Measurements from ENCODE around the gene ZNF761. TPM values are rescaled to one million over a fixed set of nuclear protein-coding genes. Genes with fewer than 3 reads are reported as not detected.
"Not testable (repeated sequence)": the region's sequence is repeated elsewhere in the genome, so short reads cannot be mapped to it uniquely, and the experiment has no call there.

ZNF761 gene
- polyA plus RNA-seq, 4 donors = 5.1 to 19.8 (median 6.2) TPM

DNA sequence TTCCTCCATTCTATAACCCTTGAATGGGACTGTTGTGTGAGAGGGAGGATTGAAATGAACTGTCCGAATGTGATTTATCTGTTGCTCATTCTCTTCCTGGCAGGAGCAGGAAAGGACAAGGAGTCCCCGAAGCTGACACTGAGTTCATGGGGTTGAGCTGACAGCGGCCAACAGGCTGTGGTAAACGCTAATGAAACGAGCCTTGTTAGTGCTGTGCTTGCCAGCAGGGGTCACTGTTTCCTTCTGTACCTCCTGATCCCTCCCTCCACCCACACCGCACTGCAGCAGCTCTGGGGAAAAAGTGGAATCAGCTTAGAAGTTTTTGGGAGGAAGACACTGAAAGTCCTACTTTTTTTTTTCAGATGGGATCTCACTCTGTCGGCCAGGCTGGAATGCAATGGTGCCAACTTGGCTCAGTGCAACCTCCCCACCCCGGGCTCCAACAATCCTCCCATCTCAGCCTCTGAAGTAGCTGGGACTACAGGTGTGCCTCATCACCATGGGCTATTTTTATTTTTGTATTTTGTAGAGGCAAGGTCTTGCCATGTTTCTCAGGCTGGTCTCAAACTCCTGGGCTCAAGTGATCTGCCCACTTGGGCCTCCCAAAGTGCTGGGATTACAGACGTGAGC, 6.7 kb upstream of the ZNF761 start:
- H3K4me1 ChIP-seq (ENCODE audit: control insufficient read depth in 3 of 3, insufficient read depth in 2 of 3, low read depth in 1 of 3, low read length in 2 of 3) = no peaks in the 10 kb centered on the region
- DNase-seq (peak; percentile 70 to 87), FAIRE-seq (no peak)
- H3K27ac ChIP-seq (ENCODE audit: low read depth in 1 of 3, low read length in 2 of 3) = no peak overlapping the region
- H3K4me3 ChIP-seq (ENCODE audit: low read depth in 1 of 3, low read length in 3 of 3) = no peak overlapping the region
- whole genome bisulfite sequencing, 3 donors = 22 to 32% (median 28%) methylated on average over 9 of the region's 9 CpGs
- H3K36me3 ChIP-seq (ENCODE audit: control insufficient read depth in 3 of 3, insufficient read depth in 2 of 3, low read depth in 1 of 3, low read length in 3 of 3) = no peaks in the 10 kb centered on the region
- no peaks in the 10 kb centered on the region for H3K9me3 ChIP-seq (ENCODE audit: control insufficient read depth in 2 of 2, insufficient read depth in 1 of 2, low read depth in 1 of 2, low read length in 1 of 2)
- no peaks in the 10 kb centered on the region for H3K27me3 ChIP-seq (ENCODE audit: control insufficient read depth in 3 of 3, insufficient read depth in 3 of 3, low read length in 3 of 3)

GRCh38 chr19:53432088-53432661, 391 bp downstream of the ZNF761 start:
- Histone ChIP-seq H3K4me3 (ENCODE audit: low read depth in 1 of 3, low read length in 3 of 3) (peak overlapping the region; percentile 76 to 78 (median 78)), H3K4me1 (ENCODE audit: control insufficient read depth in 3 of 3, insufficient read depth in 2 of 3, low read depth in 1 of 3, low read length in 2 of 3) (peaks cover 0 to 6% (median 0%) of the 10 kb centered on the region in 3 donors), H3K27me3 (ENCODE audit: control insufficient read depth in 3 of 3, insufficient read depth in 3 of 3, low read length in 3 of 3) (no peaks in the 10 kb centered on the region), H3K27ac (ENCODE audit: low read depth in 1 of 3, low read length in 2 of 3) (peak overlapping the region; percentile 91 to 96 (median 93)), H3K36me3 (ENCODE audit: control insufficient read depth in 3 of 3, insufficient read depth in 2 of 3, low read depth in 1 of 3, low read length in 3 of 3) (peaks cover 0 to 10% (median 0%) of the 10 kb centered on the region in 3 donors), H3K9me3 (ENCODE audit: control insufficient read depth in 2 of 2, insufficient read depth in 1 of 2, low read depth in 1 of 2, low read length in 1 of 2) (peaks cover 0 to 8% of the 10 kb centered on the region in 2 donors)
- WGBS, 3 donors = 0 to 1% (median 1%) methylated on average over 30 of the region's 30 CpGs
- DNase-seq = no peak
- no peak for FAIRE-seq

- peaks cover 6 to 35% (median 25%) of the 10 kb centered on the region in 3 donors for H3K36me3 ChIP-seq (ENCODE audit: control insufficient read depth in 3 of 3, insufficient read depth in 2 of 3, low read depth in 1 of 3, low read length in 3 of 3)
- FAIRE-seq; H3K27ac ChIP-seq (ENCODE audit: low read depth in 1 of 3, low read length in 2 of 3); H3K4me3 ChIP-seq (ENCODE audit: low read depth in 1 of 3, low read length in 3 of 3); DNase-seq; H3K4me1 ChIP-seq (ENCODE audit: control insufficient read depth in 3 of 3, insufficient read depth in 2 of 3, low read depth in 1 of 3, low read length in 2 of 3); H3K27me3 ChIP-seq (ENCODE audit: control insufficient read depth in 3 of 3, insufficient read depth in 3 of 3, low read length in 3 of 3): not testable (repeated sequence)
- WGBS, 3 donors = 89 to 92% (median 90%) methylated on average over 2 of the region's 2 CpGs
- H3K9me3 ChIP-seq (ENCODE audit: control insufficient read depth in 2 of 2, insufficient read depth in 1 of 2, low read depth in 1 of 2, low read length in 1 of 2) = peaks cover 3 to 66% of the 10 kb centered on the region in 2 donors
These were observed 12.0 kb downstream of the ZNF761 start for GRCh38 chr19:53443809-53444208.

GRCh38 chr19:53447196-53447595, 15.4 kb downstream of the ZNF761 start:
- not testable (repeated sequence) for H3K27me3 ChIP-seq (ENCODE audit: control insufficient read depth in 3 of 3, insufficient read depth in 3 of 3, low read length in 3 of 3); FAIRE-seq; DNase-seq; H3K4me3 ChIP-seq (ENCODE audit: low read depth in 1 of 3, low read length in 3 of 3); H3K27ac ChIP-seq (ENCODE audit: low read depth in 1 of 3, low read length in 2 of 3); H3K4me1 ChIP-seq (ENCODE audit: control insufficient read depth in 3 of 3, insufficient read depth in 2 of 3, low read depth in 1 of 3, low read length in 2 of 3)
- Histone ChIP-seq H3K9me3 (ENCODE audit: control insufficient read depth in 2 of 2, insufficient read depth in 1 of 2, low read depth in 1 of 2, low read length in 1 of 2) (peaks cover 4 to 65% of the 10 kb centered on the region in 2 donors), H3K36me3 (ENCODE audit: control insufficient read depth in 3 of 3, insufficient read depth in 2 of 3, low read depth in 1 of 3, low read length in 3 of 3) (peaks cover 15 to 42% (median 27%) of the 10 kb centered on the region in 3 donors)
- 87 to 98% (median 96%) methylated on average over 5 of the region's 5 CpGs for WGBS, 3 donors

- Histone ChIP-seq H3K4me1 (ENCODE audit: control insufficient read depth in 3 of 3, insufficient read depth in 2 of 3, low read depth in 1 of 3, low read length in 2 of 3) (no peaks in the 10 kb centered on the region), H3K27ac (ENCODE audit: low read depth in 1 of 3, low read length in 2 of 3) (no peak overlapping the region), H3K9me3 (ENCODE audit: control insufficient read depth in 2 of 2, insufficient read depth in 1 of 2, low read depth in 1 of 2, low read length in 1 of 2) (peaks cover 7 to 71% of the 10 kb centered on the region in 2 donors), H3K27me3 (ENCODE audit: control insufficient read depth in 3 of 3, insufficient read depth in 3 of 3, low read length in 3 of 3) (no peaks in the 10 kb centered on the region), H3K36me3 (ENCODE audit: control insufficient read depth in 3 of 3, insufficient read depth in 2 of 3, low read depth in 1 of 3, low read length in 3 of 3) (peaks cover 16 to 23% (median 21%) of the 10 kb centered on the region in 3 donors), H3K4me3 (ENCODE audit: low read depth in 1 of 3, low read length in 3 of 3) (no peak overlapping the region)
- no peak for FAIRE-seq
- 88 to 99% (median 92%) methylated on average over 9 of the region's 9 CpGs for WGBS, 3 donors
- no peak for DNase-seq
These were observed 24.0 kb downstream of the ZNF761 start for GRCh38 chr19:53455828-53456227.

DNA sequence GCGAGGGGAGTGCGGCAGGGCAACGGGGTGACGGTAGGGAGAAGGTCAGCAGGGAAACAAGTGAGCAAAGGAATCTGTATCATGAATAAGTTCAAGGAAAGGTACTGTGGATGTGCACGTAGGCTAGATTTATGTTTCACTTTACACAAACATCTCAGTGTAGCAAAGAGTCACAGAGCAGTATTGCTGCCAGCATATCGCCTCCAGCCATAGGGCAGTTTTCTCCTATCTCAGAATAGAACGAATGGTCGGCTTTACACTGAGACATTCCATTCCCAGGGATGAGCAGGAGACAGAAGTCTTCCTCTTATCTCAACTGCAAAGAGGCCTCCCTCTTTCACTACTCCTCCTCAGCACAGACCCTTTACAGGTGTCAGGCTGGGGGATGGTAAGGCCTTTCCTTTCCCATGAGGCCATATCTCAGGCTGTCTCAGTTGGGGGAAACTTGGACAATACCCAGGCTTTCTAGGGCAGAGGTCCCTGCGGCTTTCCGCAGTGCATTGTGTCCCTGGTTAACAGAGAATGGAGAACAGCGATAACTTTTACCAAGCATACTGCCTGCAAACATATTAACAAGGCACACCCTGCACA, 28.4 kb downstream of the ZNF761 start:
- not testable (repeated sequence) for FAIRE-seq

GRCh38 chr19:53461866-53462265, 30.1 kb downstream of the ZNF761 start:
- DNase-seq = no peak
- H3K36me3 ChIP-seq (ENCODE audit: control insufficient read depth in 3 of 3, insufficient read depth in 2 of 3, low read depth in 1 of 3, low read length in 3 of 3) = no peaks in the 10 kb centered on the region
- no peaks in the 10 kb centered on the region for H3K4me1 ChIP-seq (ENCODE audit: control insufficient read depth in 3 of 3, insufficient read depth in 2 of 3, low read depth in 1 of 3, low read length in 2 of 3)
- no peak for FAIRE-seq
- 73 to 86% (median 84%) methylated on average over 6 of the region's 6 CpGs for WGBS, 3 donors
- no peak overlapping the region for H3K4me3 ChIP-seq (ENCODE audit: low read depth in 1 of 3, low read length in 3 of 3)
- H3K27me3 ChIP-seq (ENCODE audit: control insufficient read depth in 3 of 3, insufficient read depth in 3 of 3, low read length in 3 of 3) = peaks cover 0 to 5% (median 0%) of the 10 kb centered on the region in 3 donors
- peaks cover 2 to 48% of the 10 kb centered on the region in 2 donors for H3K9me3 ChIP-seq (ENCODE audit: control insufficient read depth in 2 of 2, insufficient read depth in 1 of 2, low read depth in 1 of 2, low read length in 1 of 2)
- no peak overlapping the region for H3K27ac ChIP-seq (ENCODE audit: low read depth in 1 of 3, low read length in 2 of 3)

More for the DNA sequence above, 28.4 kb downstream of the ZNF761 start:
- not testable (repeated sequence) for H3K4me1 ChIP-seq (ENCODE audit: control insufficient read depth in 3 of 3, insufficient read depth in 2 of 3, low read depth in 1 of 3, low read length in 2 of 3); H3K27me3 ChIP-seq (ENCODE audit: control insufficient read depth in 3 of 3, insufficient read depth in 3 of 3, low read length in 3 of 3); H3K4me3 ChIP-seq (ENCODE audit: low read depth in 1 of 3, low read length in 3 of 3); H3K27ac ChIP-seq (ENCODE audit: low read depth in 1 of 3, low read length in 2 of 3); H3K36me3 ChIP-seq (ENCODE audit: control insufficient read depth in 3 of 3, insufficient read depth in 2 of 3, low read depth in 1 of 3, low read length in 3 of 3); DNase-seq
- H3K9me3 ChIP-seq (ENCODE audit: control insufficient read depth in 2 of 2, insufficient read depth in 1 of 2, low read depth in 1 of 2, low read length in 1 of 2) = peaks cover 2 to 60% of the 10 kb centered on the region in 2 donors
- WGBS, 3 donors = 38 to 62% (median 43%) methylated on average over 11 of the region's 11 CpGs

GRCh38 chr19:53462861-53463260, 31.1 kb downstream of the ZNF761 start:
- no peak for FAIRE-seq
- Histone ChIP-seq H3K27ac (ENCODE audit: low read depth in 1 of 3, low read length in 2 of 3) (no peak overlapping the region), H3K9me3 (ENCODE audit: control insufficient read depth in 2 of 2, insufficient read depth in 1 of 2, low read depth in 1 of 2, low read length in 1 of 2) (peaks cover 2 to 40% of the 10 kb centered on the region in 2 donors), H3K4me1 (ENCODE audit: control insufficient read depth in 3 of 3, insufficient read depth in 2 of 3, low read depth in 1 of 3, low read length in 2 of 3) (no peaks in the 10 kb centered on the region), H3K27me3 (ENCODE audit: control insufficient read depth in 3 of 3, insufficient read depth in 3 of 3, low read length in 3 of 3) (peaks cover 0 to 5% (median 0%) of the 10 kb centered on the region in 3 donors), H3K4me3 (ENCODE audit: low read depth in 1 of 3, low read length in 3 of 3) (no peak overlapping the region), H3K36me3 (ENCODE audit: control insufficient read depth in 3 of 3, insufficient read depth in 2 of 3, low read depth in 1 of 3, low read length in 3 of 3) (no peaks in the 10 kb centered on the region)
- WGBS, 3 donors = 45 to 70% (median 68%) methylated on average over 14 of the region's 14 CpGs
- DNase-seq = no peak
